OCI-LY3 (cell line): Measurements from ENCODE around the gene ERO1A.

ENCODE experiments used
- EZH2phosphoT487 ChIP-seq: fragments of 200-600 bp; shearing (Covaris generic); IDR thresholded peaks from 2 replicates; pipeline ENCODE4 v1.6.1; 2018; ENCODE audit warnings: antibody characterized with exemption, mixed run types, low read depth
- TF ChIP-seq, protein P1 (sequence below): fragments of 200-600, 300-600 bp; sonication (generic); IDR thresholded peaks from 2 replicates; pipeline ENCODE4 v1.5.1; 2014; ENCODE audit warnings: antibody characterized with exemption, low read length, low read depth

DNA sequence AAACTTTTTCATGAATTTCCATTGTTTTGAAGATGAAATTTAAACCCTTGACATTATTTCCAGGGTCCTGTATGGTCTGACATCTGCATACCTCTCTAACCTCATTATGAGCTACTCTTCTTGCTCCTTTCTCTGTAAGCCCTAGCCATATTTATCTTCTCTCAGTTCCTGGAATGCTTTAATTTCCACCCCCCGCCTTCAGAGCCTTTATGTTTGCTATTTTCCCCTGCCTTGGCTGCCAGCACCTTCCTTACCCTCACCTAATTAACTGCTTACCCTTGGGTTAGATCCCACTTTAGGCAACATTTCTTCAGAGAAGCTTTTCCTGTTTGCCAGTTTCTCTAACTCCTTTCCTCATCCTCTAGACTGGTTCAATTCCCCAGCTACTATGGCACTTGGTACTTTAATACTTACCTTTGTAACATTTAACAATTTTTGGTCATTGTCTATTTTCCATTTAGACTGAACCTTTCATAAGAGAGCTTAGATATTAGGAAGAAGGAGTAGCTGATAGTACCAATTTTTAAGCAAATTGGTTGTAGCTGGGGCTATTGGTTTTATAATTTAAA, 40.6 kb upstream of the ERO1A start:
- TF ChIP-seq EZH2phosphoT487: no peak
- TF ChIP-seq, protein P1, sequence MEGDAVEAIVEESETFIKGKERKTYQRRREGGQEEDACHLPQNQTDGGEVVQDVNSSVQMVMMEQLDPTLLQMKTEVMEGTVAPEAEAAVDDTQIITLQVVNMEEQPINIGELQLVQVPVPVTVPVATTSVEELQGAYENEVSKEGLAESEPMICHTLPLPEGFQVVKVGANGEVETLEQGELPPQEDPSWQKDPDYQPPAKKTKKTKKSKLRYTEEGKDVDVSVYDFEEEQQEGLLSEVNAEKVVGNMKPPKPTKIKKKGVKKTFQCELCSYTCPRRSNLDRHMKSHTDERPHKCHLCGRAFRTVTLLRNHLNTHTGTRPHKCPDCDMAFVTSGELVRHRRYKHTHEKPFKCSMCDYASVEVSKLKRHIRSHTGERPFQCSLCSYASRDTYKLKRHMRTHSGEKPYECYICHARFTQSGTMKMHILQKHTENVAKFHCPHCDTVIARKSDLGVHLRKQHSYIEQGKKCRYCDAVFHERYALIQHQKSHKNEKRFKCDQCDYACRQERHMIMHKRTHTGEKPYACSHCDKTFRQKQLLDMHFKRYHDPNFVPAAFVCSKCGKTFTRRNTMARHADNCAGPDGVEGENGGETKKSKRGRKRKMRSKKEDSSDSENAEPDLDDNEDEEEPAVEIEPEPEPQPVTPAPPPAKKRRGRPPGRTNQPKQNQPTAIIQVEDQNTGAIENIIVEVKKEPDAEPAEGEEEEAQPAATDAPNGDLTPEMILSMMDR: no peak
